Panc1 (cell line): ENCODE results near the gene LHFPL2. TPM values are rescaled to one million over a fixed set of nuclear protein-coding genes. Genes with fewer than 3 reads are reported as not detected.
"Not testable (repeated sequence)": the region's sequence is repeated elsewhere in the genome, so short reads cannot be mapped to it uniquely, and the experiment has no call there.

Experiments used
- ATAC-seq: fragments of 200-7000 bp; cut with Tn5 transposase; 2 replicates; pipeline ENCODE4 v1.9.1; 2020; ENCODE audit warnings: mild to moderate bottlenecking, moderate library complexity
- BruUV-seq: library from RNA; stranded (reverse); fragments of 400-500 nt; replicated peaks from 2 replicates; lab custom pipeline; 2021; lab: Mats Ljungman, UMichigan
- CTCF ChIA-PET: fragments of 300-600 bp; sonication (Branson Sonifier 250); formaldehyde crosslinking; loops from one replicate; lab custom pipeline; 2022; ENCODE audit warnings: antibody characterized with exemption; lab: Charles Lee
- POLR2A ChIA-PET: fragments of 300-600 bp; sonication (Branson Sonifier 250); formaldehyde crosslinking; loops from one replicate; lab custom pipeline; 2022; ENCODE audit warnings: antibody characterized with exemption; lab: Charles Lee
- DNase-seq: peaks from one replicate; pipeline ENCODE4 v3.0.0-alpha.2; 2010; ENCODE audit warnings: low read depth, low spot score
- H3K27ac ChIP-seq: 2 replicates; pipeline ENCODE4 v1.5.1; 2011; ENCODE audit warnings: mild to moderate bottlenecking, low read length, inconsistent platforms
- H3K27me3 ChIP-seq: fragments of 200-500 bp; sonication (Bioruptor generic); 2 replicates; pipeline ENCODE4 v1.6.0; 2014; ENCODE audit warnings: low read length, inconsistent platforms; ENCODE audit not compliant: control insufficient read depth, insufficient read depth
- H3K36me3 ChIP-seq: fragments of 200-500 bp; sonication (Bioruptor generic); 2 replicates; pipeline ENCODE4 v1.5.1; 2014; ENCODE audit warnings: inconsistent platforms, mild to moderate bottlenecking, low read length, moderate library complexity; ENCODE audit not compliant: control insufficient read depth, insufficient read depth
- H3K4me1 ChIP-seq: 2 replicates; pipeline ENCODE4 v1.5.1; 2011; ENCODE audit warnings: inconsistent platforms, mild to moderate bottlenecking, low read length, moderate library complexity; ENCODE audit not compliant: control insufficient read depth, insufficient read depth
- H3K4me3 ChIP-seq, 2 experiments: 2 replicates each; pipeline ENCODE4 v1.5.1; 2011 to 2012; ENCODE audit warnings: low read depth in 2 of 2, low read length in 2 of 2, mild to moderate bottlenecking in 2 of 2, inconsistent platforms in 1 of 2, moderate library complexity in 1 of 2
- H3K9me3 ChIP-seq: fragments of 200-500 bp; sonication (Bioruptor generic); 2 replicates; pipeline ENCODE4 v1.5.1; 2014; ENCODE audit warnings: low read depth, mild to moderate bottlenecking, inconsistent platforms, low read length, moderate library complexity; ENCODE audit not compliant: control insufficient read depth, insufficient read depth
- CTCF ChIP-seq: fragments of 450-650 bp; IDR thresholded peaks from 2 replicates; pipeline ENCODE4 v1.5.1; 2017; ENCODE audit warnings: mild to moderate bottlenecking
- POLR2AphosphoS5 ChIP-seq: IDR thresholded peaks from 2 replicates; pipeline ENCODE4 v1.6.1; 2012; ENCODE audit warnings: mild to moderate bottlenecking, low read depth, low read length, moderate library complexity
- REST ChIP-seq, 2 experiments: IDR thresholded peaks; 2 replicates each; pipeline ENCODE4 v1.6.1; 2011 to 2012; ENCODE audit warnings: low read depth in 2 of 2, control low read depth in 1 of 2, low read length in 1 of 2, mild to moderate bottlenecking in 1 of 2, moderate library complexity in 1 of 2; ENCODE audit not compliant: insufficient read depth in 1 of 2
- SIN3A ChIP-seq: IDR thresholded peaks from 2 replicates; pipeline ENCODE4 v1.6.1; 2012; ENCODE audit warnings: low read depth, mild to moderate bottlenecking, low read length, moderate library complexity, borderline replicate concordance; ENCODE audit not compliant: insufficient read depth
- TCF7L2 ChIP-seq: IDR thresholded peaks from 2 replicates; pipeline ENCODE4 v1.6.1; 2011; ENCODE audit warnings: mild to moderate bottlenecking, low read depth, low read length, inconsistent platforms
- in situ Hi-C: cut with HindIII; loops from 2 replicates; pipeline ENCODE4 v1.10.0; 2016; ENCODE audit warnings: low sequenced_read_pairs, low pct_unique_long_range_greater_than_20kb
- intact Hi-C: fragments of 100-400 bp; cut with micrococcal nuclease; formaldehyde crosslinking; loops from one replicate; pipeline ENCODE4 v1.10.0; 2022; ENCODE audit not compliant: unreplicated experiment
- total RNA-seq: library from RNA; stranded (reverse); gene quantifications from one replicate; pipeline ENCODE4 v1.2.1, GENCODE V29; 2021; ENCODE audit not compliant: unreplicated experiment

Gene LHFPL2
- total RNA-seq, 1 experiment from 2014 or later, result 25.8 TPM

GRCh38 chr5:78673827-78674226, 25.3 kb upstream of the LHFPL2 start:
- CTCF ChIA-PET, H3K27ac ChIP-seq, in situ Hi-C loops, DNase-seq, POLR2A ChIA-PET, intact Hi-C loops, ATAC-seq, BruUV-seq, H3K27me3 ChIP-seq, H3K4me3 ChIP-seq, H3K4me1 ChIP-seq, H3K9me3 ChIP-seq, H3K36me3 ChIP-seq: not testable (repeated sequence)
- peak; percentile 60; the same call in 1 of the 2 replicates for TF ChIP-seq TCF7L2

- in situ Hi-C loops (no loop called here), intact Hi-C loops (no loop called here)
- DNase-seq (no peak), ATAC-seq (no peak)
- Histone ChIP-seq H3K4me3 (no peak overlapping the region), H3K27me3 (no peaks in the 10 kb centered on the region), H3K27ac (no peak overlapping the region), H3K9me3 (no peaks in the 10 kb centered on the region), H3K4me1 (0 out of 2 replicates have a peak, but pooled peaks cover 4% of the 10 kb centered on the region), H3K36me3 (no peaks in the 10 kb centered on the region)
- ChIA-PET CTCF (no interaction called here), POLR2A (no interaction called here)
- BruUV-seq, result no TSS peak
- TF ChIP-seq CTCF (no peak), POLR2AphosphoS5 (no peak), REST (IDR thresholded peaks at IDR 0.05; ENCODE audit: insufficient read depth in 1 of 2, low read depth in 2 of 2, low read length in 1 of 2) (no peak), SIN3A (no peak), TCF7L2 (peak; percentile 79)
Measured at GRCh38 chr5:78672154-78672553, 23.6 kb upstream of the LHFPL2 start.

GRCh38 chr5:78671609-78672008, 23.0 kb upstream of the LHFPL2 start:
- BruUV-seq, result no TSS peak
- no peak overlapping the region for H3K4me3 ChIP-seq
- POLR2A ChIA-PET, result no interaction called here
- CTCF ChIA-PET, result no interaction called here
- intact Hi-C loops (no loop called here), in situ Hi-C loops (no loop called here)
- no peaks in the 10 kb centered on the region for H3K9me3 ChIP-seq
- H3K4me1 ChIP-seq, result 0 out of 2 replicates have a peak, but pooled peaks cover 4% of the 10 kb centered on the region
- TF ChIP-seq POLR2AphosphoS5 (no peak), REST (IDR thresholded peaks at IDR 0.05; ENCODE audit: insufficient read depth in 1 of 2, low read depth in 2 of 2, low read length in 1 of 2) (no peak), SIN3A (no peak), TCF7L2 (no peak), CTCF (no peak)
- H3K36me3 ChIP-seq, result no peaks in the 10 kb centered on the region
- no peaks in the 10 kb centered on the region for H3K27me3 ChIP-seq
- DNase-seq (no peak), ATAC-seq (no peak)
- H3K27ac ChIP-seq, result no peak overlapping the region
